ENCODE results near the gene CPXM1. TPM values are rescaled to one million over a fixed set of nuclear protein-coding genes. Genes with fewer than 3 reads are reported as not detected.

The CPXM1 gene
- total and polyA plus RNA-seq, 2 experiments from 2014 or later: 0.08 TPM; not detected in 1

- no peaks in the 10 kb centered on the region for H3K4me1 ChIP-seq (ENCODE audit: insufficient read depth)
- H3K27ac ChIP-seq: no peak overlapping the region
- no peaks in the 10 kb centered on the region for H3K9me2 ChIP-seq (ENCODE audit: insufficient read depth)
- WGBS, 2 experiments (ENCODE audit: low coverage in 1 of 2, low lambda C conversion rate in 2 of 2, missing lambda C conversion rate in 2 of 2): 63 to 70% methylated on average over 11 of the region's 11 CpGs
- no peak overlapping the region for H3K4me3 ChIP-seq
- H3K79me2 ChIP-seq (ENCODE audit: insufficient read depth): no peaks in the 10 kb centered on the region
- H3K4me2 ChIP-seq (ENCODE audit: unreplicated experiment): no peak overlapping the region
- H4K20me1 ChIP-seq (ENCODE audit: insufficient read depth): no peaks in the 10 kb centered on the region
- no peak overlapping the region for H3K9ac ChIP-seq
- TF ChIP-seq EZH2 (IDR thresholded peaks at IDR 0.05; ENCODE audit: insufficient read depth, poor library complexity, severe bottlenecking) (no peak), EZH2phosphoT487 (IDR thresholded peaks at IDR 0.05; ENCODE audit: insufficient read depth, low read depth) (no peak)
- DNase-seq: no peak
- H3K27me3 ChIP-seq (replicated peaks; ENCODE audit: insufficient read depth): peaks cover 37% of the 10 kb centered on the region
- no peaks in the 10 kb centered on the region for H3F3A ChIP-seq (ENCODE audit: insufficient read depth)
- no peak overlapping the region for H2AFZ ChIP-seq
- no peaks in the 10 kb centered on the region for H3K9me3 ChIP-seq (ENCODE audit: low read depth)
- in situ Hi-C loops (cut with MboI): no loop called here
- no peaks in the 10 kb centered on the region for H3K36me3 ChIP-seq (ENCODE audit: low read depth)
These were observed 5.5 kb downstream of the CPXM1 start for GRCh38 chr20:2794866-2795447.

GRCh38 chr20:2794202-2794748, 6.2 kb downstream of the CPXM1 start:
- WGBS, 2 experiments (ENCODE audit: low coverage in 1 of 2, low lambda C conversion rate in 2 of 2, missing lambda C conversion rate in 2 of 2): 60 to 63% methylated on average over 23 of the region's 23 CpGs
- no peaks in the 10 kb centered on the region for H3K9me2 ChIP-seq (ENCODE audit: insufficient read depth)
- in situ Hi-C loops (cut with MboI): no loop called here
- no peaks in the 10 kb centered on the region for H3K9me3 ChIP-seq (ENCODE audit: low read depth)
- H3K4me1 ChIP-seq (ENCODE audit: insufficient read depth): no peaks in the 10 kb centered on the region
- TF ChIP-seq EZH2phosphoT487 (IDR thresholded peaks at IDR 0.05; ENCODE audit: insufficient read depth, low read depth) (no peak), EZH2 (IDR thresholded peaks at IDR 0.05; ENCODE audit: insufficient read depth, poor library complexity, severe bottlenecking) (no peak)
- H3K36me3 ChIP-seq (ENCODE audit: low read depth): no peaks in the 10 kb centered on the region
- H3K9ac ChIP-seq: no peak overlapping the region
- H3K27ac ChIP-seq: no peak overlapping the region
- no peak overlapping the region for H2AFZ ChIP-seq
- H3K27me3 ChIP-seq (replicated peaks; ENCODE audit: insufficient read depth): peaks cover 35% of the 10 kb centered on the region
- no peaks in the 10 kb centered on the region for H3K79me2 ChIP-seq (ENCODE audit: insufficient read depth)
- H3K4me3 ChIP-seq: no peak overlapping the region
- H3F3A ChIP-seq (ENCODE audit: insufficient read depth): no peaks in the 10 kb centered on the region
- DNase-seq: no peak
- H4K20me1 ChIP-seq (ENCODE audit: insufficient read depth): no peaks in the 10 kb centered on the region
- no peak overlapping the region for H3K4me2 ChIP-seq (ENCODE audit: unreplicated experiment)

- in situ Hi-C loops (cut with MboI): no loop called here
- no peak for TF ChIP-seq EZH2 (IDR thresholded peaks at IDR 0.05; ENCODE audit: insufficient read depth, poor library complexity, severe bottlenecking)
- no peak for TF ChIP-seq EZH2phosphoT487 (IDR thresholded peaks at IDR 0.05; ENCODE audit: insufficient read depth, low read depth)
- H3K4me3 ChIP-seq: no peak overlapping the region
- H3K4me1 ChIP-seq (ENCODE audit: insufficient read depth): no peaks in the 10 kb centered on the region
- H3K27ac ChIP-seq: no peak overlapping the region
- H3K9me2 ChIP-seq (ENCODE audit: insufficient read depth): no peaks in the 10 kb centered on the region
- WGBS, 2 experiments (ENCODE audit: low coverage in 1 of 2, low lambda C conversion rate in 2 of 2, missing lambda C conversion rate in 2 of 2): 55 to 60% methylated on average over 6 of the region's 6 CpGs
- H4K20me1 ChIP-seq (ENCODE audit: insufficient read depth): no peaks in the 10 kb centered on the region
- no peak for DNase-seq
- H3F3A ChIP-seq (ENCODE audit: insufficient read depth): no peaks in the 10 kb centered on the region
- no peak overlapping the region for H3K4me2 ChIP-seq (ENCODE audit: unreplicated experiment)
- H3K27me3 ChIP-seq (replicated peaks; ENCODE audit: insufficient read depth): peaks cover 43% of the 10 kb centered on the region
- no peak overlapping the region for H2AFZ ChIP-seq
- no peaks in the 10 kb centered on the region for H3K9me3 ChIP-seq (ENCODE audit: low read depth)
- H3K79me2 ChIP-seq (ENCODE audit: insufficient read depth): no peaks in the 10 kb centered on the region
- no peak overlapping the region for H3K9ac ChIP-seq
- no peaks in the 10 kb centered on the region for H3K36me3 ChIP-seq (ENCODE audit: low read depth)
These were observed 7.0 kb downstream of the CPXM1 start for GRCh38 chr20:2793471-2793870.

GRCh38 chr20:2783908-2784566, 16.4 kb downstream of the CPXM1 start:
- H3K4me1 ChIP-seq (ENCODE audit: insufficient read depth): no peaks in the 10 kb centered on the region
- no peaks in the 10 kb centered on the region for H4K20me1 ChIP-seq (ENCODE audit: insufficient read depth)
- H3K9me2 ChIP-seq (ENCODE audit: insufficient read depth): no peaks in the 10 kb centered on the region
- no peaks in the 10 kb centered on the region for H3K36me3 ChIP-seq (ENCODE audit: low read depth)
- H3K79me2 ChIP-seq (ENCODE audit: insufficient read depth): no peaks in the 10 kb centered on the region
- H2AFZ ChIP-seq: no peak overlapping the region
- in situ Hi-C loops (cut with MboI): no loop called here
- peaks cover 56% of the 10 kb centered on the region for H3K27me3 ChIP-seq (replicated peaks; ENCODE audit: insufficient read depth)
- no peak overlapping the region for H3K9ac ChIP-seq
- no peaks in the 10 kb centered on the region for H3F3A ChIP-seq (ENCODE audit: insufficient read depth)
- no peak for DNase-seq
- H3K9me3 ChIP-seq (ENCODE audit: low read depth): no peaks in the 10 kb centered on the region
- WGBS, 2 experiments (ENCODE audit: low coverage in 1 of 2, low lambda C conversion rate in 2 of 2, missing lambda C conversion rate in 2 of 2): 30 to 35% methylated on average over 6 of the region's 6 CpGs
- no peak overlapping the region for H3K4me2 ChIP-seq (ENCODE audit: unreplicated experiment)
- TF ChIP-seq EZH2phosphoT487 (IDR thresholded peaks at IDR 0.05; ENCODE audit: insufficient read depth, low read depth): no peak
- no peak for TF ChIP-seq EZH2 (IDR thresholded peaks at IDR 0.05; ENCODE audit: insufficient read depth, poor library complexity, severe bottlenecking)
- no peak overlapping the region for H3K27ac ChIP-seq
- no peak overlapping the region for H3K4me3 ChIP-seq
